HG02678 (cell line): ENCODE data around the gene SDK1.
"Not testable (repeated sequence)": the region's sequence is repeated elsewhere in the genome, so short reads cannot be mapped to it uniquely, and the experiment has no call there.

ENCODE experiments used
- ATAC-seq: cut with Tn5 transposase; IDR thresholded peaks from one replicate; pipeline ENCODE4 v1.9.1; 2021; ENCODE audit warnings: mild to moderate bottlenecking, moderate library complexity; ENCODE audit not compliant: unreplicated experiment

The SDK1 gene

GRCh38 chr7:4308205-4308590, 1007.1 kb downstream of the SDK1 start:
- no peak for ATAC-seq

- ATAC-seq: not testable (repeated sequence)
Measured at GRCh38 chr7:4313911-4314310, 1012.9 kb downstream of the SDK1 start.

- ATAC-seq: not testable (repeated sequence)
Measured at GRCh38 chr7:4314316-4314715, 1013.3 kb downstream of the SDK1 start.
